Measurements from ENCODE around the gene TMIE. TPM values are rescaled to one million over a fixed set of nuclear protein-coding genes. Genes with fewer than 3 reads are reported as not detected.

TMIE gene
- total and polyA plus RNA-seq, 2 of the 8 experiments (the other 6 are each of a cell fraction or from before 2014, with no cell fraction given) = 0.45 to 0.67 TPM

GRCh38 chr3:46719044-46719565 lies 17.9 kb downstream of the TMIE start (continued):
- no peak for TF ChIP-seq CTCF (IDR thresholded peaks at IDR 0.05; ENCODE audit: control extremely low read depth in 1 of 3, insufficient read depth in 1 of 3, low read depth in 1 of 3, low read length in 3 of 3)
- TF ChIP-seq NANOG (IDR thresholded peaks at IDR 0.05; ENCODE audit: insufficient read depth, low read depth, low read length, poor library complexity, severe bottlenecking) = no peak
- no peak for TF ChIP-seq KDM5A (IDR thresholded peaks at IDR 0.05; ENCODE audit: low read length)
- TF ChIP-seq POU5F1 (IDR thresholded peaks at IDR 0.05; ENCODE audit: low read depth, low read length) = no peak
- no peak for TF ChIP-seq PHF8 (conservative IDR thresholded peaks at IDR 0.05; ENCODE audit: low read depth, low read length)
